ENCODE measurements around the gene CNTN1. TPM values are rescaled to one million over a fixed set of nuclear protein-coding genes. Genes with fewer than 3 reads are reported as not detected.

CNTN1 gene
- total and polyA plus RNA-seq, 2 of the 13 experiments (the other 11 are each of a cell fraction or from before 2014, with no cell fraction given) = 0.01 to 0.07 TPM

- no peak for TF ChIP-seq LRRFIP1 (CRISPR knock-in tag; conservative IDR thresholded peaks at IDR 0.05)
- TF ChIP-seq CREB1 (IDR thresholded peaks at IDR 0.05) = no peak
- no peak for TF ChIP-seq CREB1 (CRISPR knock-in tag; IDR thresholded peaks at IDR 0.05)
- TF ChIP-seq NFATC3 (CRISPR knock-in tag; IDR thresholded peaks at IDR 0.05) = no peak
- TF ChIP-seq ZNF562 (CRISPR knock-in tag; IDR thresholded peaks at IDR 0.05; ENCODE audit: borderline replicate concordance) = no peak
- TF ChIP-seq DZIP1 (CRISPR knock-in tag; IDR thresholded peaks at IDR 0.05) = no peak
- TF ChIP-seq HMG20B (CRISPR knock-in tag; conservative IDR thresholded peaks at IDR 0.05) = no peak
- no peak for TF ChIP-seq FOXO1 (CRISPR knock-in tag; IDR thresholded peaks at IDR 0.05)
- no peak for TF ChIP-seq CHD2 (IDR thresholded peaks at IDR 0.05; ENCODE audit: low read depth, low read length)
- no peak for TF ChIP-seq TEF (CRISPR knock-in tag; IDR thresholded peaks at IDR 0.05)
Measured at GRCh38 chr12:40768125-40768864, 76.1 kb downstream of the CNTN1 start (continued).

Measured in HepG2 (cell line).